NCI-H82 treated with DMSO at 0.1 percent for 48 hours (cell line): ENCODE results near the gene PIP4K2A.
"Not testable (repeated sequence)": the region's sequence is repeated elsewhere in the genome, so short reads cannot be mapped to it uniquely, and the experiment has no call there.

Experiments
- DNase-seq: peaks from one replicate; lab custom pipeline; 2025; ENCODE audit not compliant: unreplicated experiment; lab: John Stamatoyannopoulos, UW

The PIP4K2A gene

DNA sequence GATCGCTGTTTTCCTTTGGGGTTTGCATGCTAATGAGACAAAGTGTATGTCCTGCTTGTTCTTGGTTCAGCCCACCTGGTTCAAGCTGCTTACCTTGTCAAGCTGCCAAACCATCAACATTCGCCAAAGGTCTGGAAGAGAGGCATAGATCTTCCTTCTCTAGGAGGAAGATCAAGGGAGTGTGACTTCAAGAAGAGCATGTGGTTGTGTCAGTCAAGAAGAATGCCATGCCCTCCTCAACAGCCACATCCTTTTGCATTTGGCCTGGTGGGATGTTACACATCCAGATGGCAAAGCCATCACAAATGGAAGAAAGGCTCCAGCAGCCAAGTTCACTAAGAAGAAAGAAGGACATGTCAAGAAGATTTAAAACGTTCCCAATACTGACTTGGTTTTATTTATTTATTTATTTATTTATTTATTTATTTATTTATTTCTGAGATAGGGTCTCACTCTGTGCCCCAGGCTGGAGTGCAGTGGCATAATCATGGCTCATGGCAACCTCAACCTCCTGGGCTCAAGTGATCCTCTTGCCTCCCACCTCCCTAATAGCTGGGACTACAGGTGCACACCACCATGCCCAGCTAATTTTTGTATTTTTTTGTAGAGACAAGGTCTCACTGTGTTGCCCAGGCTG, 5.1 kb upstream of the PIP4K2A start:
- no peak for DNase-seq

- DNase-seq = not testable (repeated sequence)
Measured at GRCh38 chr10:22718659-22719058, 4.3 kb upstream of the PIP4K2A start.

DNA sequence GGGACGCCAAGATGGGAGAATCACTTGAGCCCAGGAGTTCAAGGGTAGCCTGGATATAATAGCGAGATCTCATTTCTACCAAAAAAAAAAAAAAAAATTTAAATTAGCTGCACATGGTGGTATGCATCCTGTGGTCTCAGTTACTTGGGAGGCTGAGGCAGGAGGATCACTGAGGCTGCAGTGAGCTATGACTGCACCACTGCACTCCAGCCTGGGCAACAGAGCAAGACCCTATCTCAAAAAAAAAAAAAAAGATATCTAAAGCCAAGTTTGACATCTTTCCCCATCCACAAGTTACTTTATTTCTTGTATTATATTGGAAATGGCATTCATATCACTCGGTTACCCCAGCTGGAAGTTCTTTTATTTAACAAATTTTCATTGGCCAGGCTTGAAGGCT, 3.4 kb upstream of the PIP4K2A start:
- no peak for DNase-seq

DNA sequence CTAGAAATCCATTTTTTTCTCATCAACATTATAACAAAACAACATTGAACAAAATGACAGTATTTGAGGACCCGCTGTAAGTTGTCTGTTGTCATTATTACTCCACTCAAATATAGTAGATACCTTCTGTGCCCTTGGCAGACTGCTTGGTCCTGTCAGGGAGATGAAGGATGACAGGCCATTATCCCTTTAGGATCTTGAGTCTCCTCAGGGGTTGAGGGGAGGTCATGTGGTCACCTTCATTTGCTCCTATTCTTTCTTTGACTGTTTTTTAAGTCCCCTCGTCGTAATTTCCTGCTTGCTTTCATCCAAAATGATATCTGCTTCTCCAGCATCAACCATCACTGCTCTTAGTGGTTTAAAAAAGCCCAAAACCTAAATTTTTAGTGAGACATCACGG, 2.6 kb upstream of the PIP4K2A start:
- no peak for DNase-seq

GRCh38 chr10:22715290-22715625, 880 bp upstream of the PIP4K2A start:
- DNase-seq = no peak

DNA sequence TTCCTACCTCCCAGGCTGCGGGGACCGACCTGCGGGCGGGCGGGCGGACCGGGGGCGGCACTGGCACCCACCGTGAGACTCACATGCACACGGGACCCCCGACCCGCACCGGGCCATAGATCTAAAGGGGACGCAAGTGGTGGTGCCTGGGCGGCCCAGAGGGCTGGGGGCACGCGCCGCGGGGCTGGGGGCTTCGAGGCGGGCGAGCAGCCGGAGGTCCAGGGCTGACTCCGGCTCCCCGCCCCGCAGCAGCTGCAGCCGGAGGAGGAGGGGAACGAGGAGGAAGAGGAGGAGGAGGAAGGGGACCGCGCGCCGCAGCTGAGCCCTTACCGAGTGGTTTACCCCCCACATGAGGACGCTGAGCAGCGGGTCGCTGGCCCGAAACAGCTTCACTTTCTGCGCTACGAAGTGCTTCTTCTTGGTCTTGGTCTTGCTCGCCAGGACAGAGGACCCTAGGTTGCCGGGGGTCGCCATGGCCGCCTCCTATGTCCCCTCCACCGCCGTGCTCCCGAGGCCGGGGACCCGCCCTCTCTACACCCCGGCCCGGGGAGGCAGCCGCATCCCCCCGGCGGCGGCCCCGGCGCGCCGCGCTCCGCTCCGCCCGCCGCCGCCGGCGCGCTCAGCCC, 412 bp downstream of the PIP4K2A start:
- no peak for DNase-seq

DNA sequence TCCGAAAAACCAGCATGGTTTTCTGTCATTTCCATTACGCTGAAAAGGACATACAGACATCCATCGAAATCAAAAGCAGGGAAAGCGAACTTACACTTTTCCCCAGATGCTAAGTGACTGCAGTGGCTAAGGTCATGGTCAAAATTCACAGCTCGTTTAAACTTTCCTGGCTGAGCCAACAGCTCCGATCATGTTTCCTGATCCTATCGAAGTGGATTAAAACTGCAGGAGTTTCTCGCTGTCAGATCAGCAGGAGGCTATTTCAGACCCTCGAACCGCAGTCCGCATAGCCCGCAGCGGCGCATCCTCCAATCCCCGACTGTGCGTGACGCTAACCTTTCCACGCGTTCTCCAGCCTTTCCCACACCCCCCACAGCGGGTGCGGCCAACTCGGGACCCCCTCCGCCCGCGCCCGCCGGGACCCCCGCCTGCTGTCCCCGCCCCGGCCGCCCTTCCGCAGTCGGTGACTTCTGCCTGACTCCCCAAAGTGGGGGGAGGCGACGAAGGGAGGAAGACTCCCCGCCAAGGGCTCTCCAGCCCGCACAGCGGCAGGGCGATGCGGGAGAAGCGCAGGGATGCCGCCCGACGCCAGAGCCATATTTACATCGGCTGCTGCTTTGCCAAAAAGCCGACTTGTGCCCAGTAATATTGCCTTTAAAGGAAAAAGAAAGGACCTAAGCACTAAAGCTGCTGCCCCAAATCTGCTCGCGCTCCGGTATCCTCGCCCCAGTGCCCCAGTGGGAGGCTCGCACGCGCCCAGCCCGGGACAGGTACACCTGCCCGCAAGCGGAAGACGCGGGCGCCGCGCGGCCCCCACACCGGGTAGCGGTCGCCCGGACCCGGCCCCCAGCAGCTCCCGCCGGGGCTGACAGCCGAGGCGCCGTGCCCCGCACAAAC, 1.2 kb downstream of the PIP4K2A start:
- peak; percentile 29 for DNase-seq

DNA sequence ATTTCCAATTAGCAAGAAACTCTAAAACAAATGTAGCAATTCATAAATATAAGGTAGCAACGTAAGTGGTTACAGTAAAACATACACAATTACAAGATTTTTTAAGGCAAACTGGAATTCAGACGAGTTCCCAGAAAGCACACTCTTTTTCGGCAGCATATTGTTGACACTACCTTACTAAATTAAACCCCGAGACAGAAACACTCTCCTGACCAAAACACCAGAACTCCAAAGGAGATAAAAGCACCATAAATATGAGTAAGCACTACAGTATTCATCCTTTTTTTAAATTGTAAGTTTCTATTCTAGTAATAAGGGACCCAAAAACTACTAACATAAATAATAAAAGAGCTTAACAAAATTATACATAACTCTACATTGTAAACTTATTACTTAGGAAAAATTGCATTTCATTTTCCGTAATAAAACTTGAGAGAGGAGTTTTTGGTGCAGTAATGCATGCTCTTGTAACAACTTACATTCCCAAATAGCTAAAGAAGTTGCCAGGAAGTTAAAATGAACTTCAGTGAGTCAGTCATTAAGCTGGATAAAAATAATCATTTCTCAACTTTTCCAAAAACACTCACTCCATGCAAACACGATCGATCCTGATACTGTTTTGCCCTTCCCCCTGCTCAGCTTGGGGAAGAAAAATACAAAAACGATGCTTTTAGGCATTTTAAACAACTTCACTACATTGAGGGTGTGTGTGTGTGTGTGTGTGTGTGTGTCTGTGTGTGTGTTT, 2.0 kb downstream of the PIP4K2A start:
- DNase-seq = no peak

GRCh38 chr10:22711373-22711772, 3.0 kb downstream of the PIP4K2A start:
- no peak for DNase-seq

GRCh38 chr10:22710139-22710745, 4.1 kb downstream of the PIP4K2A start:
- no peak for DNase-seq

DNA sequence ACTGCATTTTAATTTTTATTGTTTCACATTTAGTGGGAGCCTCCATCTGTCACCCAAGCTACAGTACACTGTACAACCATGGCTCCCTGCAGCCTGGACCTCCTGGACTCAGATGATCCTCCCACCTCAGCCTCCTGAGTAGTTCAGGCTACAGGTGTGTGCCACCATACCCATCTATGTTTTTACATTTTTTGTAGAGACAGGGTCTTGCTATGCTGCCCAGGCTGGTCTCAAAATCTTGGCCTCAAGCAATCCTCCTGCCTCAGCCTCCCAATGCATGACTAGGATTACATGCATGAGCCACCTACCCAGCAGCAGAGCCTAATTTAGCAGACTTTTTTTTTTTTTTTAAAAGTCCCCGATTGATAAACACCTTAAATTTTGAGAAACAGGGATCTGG, 5.6 kb downstream of the PIP4K2A start:
- no peak for DNase-seq

DNA sequence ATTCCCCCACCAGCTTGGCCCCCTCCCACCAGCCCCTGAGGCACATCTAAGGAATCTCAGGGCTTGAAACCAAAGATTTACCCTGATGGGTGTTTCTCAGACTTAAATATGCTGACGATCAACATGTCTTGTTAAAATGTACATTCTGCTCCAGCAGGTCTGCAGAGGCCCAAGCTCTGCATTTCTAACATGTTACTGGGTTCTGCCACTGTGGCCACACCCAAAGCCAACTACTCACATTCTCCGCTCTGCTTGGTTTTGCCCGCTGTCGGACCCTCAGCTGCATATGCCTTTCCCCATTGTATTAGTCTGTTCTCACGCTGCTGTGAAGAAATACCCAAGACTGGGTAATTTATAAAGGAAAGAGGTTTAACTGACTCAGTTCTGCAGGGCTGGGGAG, 8.9 kb downstream of the PIP4K2A start:
- DNase-seq = no peak

DNA sequence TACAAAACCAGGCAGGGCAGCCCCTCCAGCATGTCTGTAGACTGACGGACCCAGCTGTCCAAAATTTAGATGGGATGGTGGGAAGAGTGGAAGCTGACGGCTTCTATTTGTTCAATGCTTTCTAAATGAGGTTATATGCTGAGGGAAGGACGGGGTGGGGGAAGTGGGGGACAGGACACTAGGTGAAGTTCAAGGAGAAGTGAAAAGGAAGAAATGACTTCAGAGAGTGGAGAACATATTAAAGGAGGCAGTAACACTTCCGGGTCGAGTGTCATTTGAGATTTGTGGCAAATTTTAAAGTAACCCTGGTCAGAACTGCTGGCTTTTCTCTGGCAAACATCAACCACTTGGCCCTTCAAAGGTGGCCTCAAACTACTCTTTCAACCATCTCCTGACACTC, 9.4 kb downstream of the PIP4K2A start:
- no peak for DNase-seq

GRCh38 chr10:22704471-22704911, 9.9 kb downstream of the PIP4K2A start:
- DNase-seq = no peak

DNA sequence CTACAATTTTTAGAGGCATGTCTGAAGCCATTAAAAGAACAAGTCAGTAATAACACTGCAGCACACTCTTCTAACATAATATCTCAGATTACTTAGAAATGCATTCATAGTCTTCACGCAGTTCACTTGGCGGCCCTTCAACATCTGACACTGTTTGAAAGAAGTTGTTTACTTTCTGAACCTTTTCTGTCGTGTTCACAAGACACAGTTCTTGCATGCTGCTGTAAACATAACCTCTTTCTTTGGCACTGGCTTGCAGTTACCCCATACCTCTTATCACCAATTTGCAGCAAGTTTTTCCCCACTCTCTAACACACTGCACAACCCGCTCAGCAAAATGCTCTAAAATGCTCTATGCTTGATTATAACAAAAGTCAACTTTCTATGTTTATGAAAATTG, 12.0 kb downstream of the PIP4K2A start:
- no peak for DNase-seq

- no peak for DNase-seq
Measured at GRCh38 chr10:22701132-22701826, 13.1 kb downstream of the PIP4K2A start.

GRCh38 chr10:22700489-22700888, 13.9 kb downstream of the PIP4K2A start:
- no peak for DNase-seq

- no peak for DNase-seq
Measured at GRCh38 chr10:22699976-22700375, 14.4 kb downstream of the PIP4K2A start.

DNA sequence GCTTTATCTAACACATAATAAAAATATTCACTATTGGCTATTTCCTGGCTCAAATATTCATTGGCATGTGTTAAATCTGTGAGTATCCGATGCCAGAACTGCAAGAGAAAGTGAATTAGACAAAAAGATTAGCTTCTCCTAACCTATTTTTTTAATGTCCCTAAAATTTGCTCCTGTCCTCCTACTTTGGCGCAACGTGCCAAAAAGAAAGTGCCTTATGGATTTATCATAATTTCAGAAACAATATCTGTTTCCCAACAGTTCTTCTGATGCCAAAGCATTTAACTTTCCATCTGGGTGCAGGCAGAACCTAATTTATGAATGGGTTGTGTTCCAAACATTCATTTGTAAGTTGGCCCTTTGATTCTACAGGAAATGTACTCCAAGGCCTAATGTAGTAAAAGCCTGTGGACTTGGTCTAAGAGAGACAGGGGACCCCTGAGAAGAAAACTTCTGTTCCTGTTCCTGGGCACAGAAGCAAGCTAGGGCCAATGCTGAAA, 15.4 kb downstream of the PIP4K2A start:
- DNase-seq = no peak

GRCh38 chr10:22697800-22698199, 16.6 kb downstream of the PIP4K2A start:
- DNase-seq = no peak
